Measurements from ENCODE around the gene RTN4RL2. TPM values are rescaled to one million over a fixed set of nuclear protein-coding genes. Genes with fewer than 3 reads are reported as not detected.

The RTN4RL2 gene
- total RNA-seq, 1 experiment from 2014 or later, result 0.26 TPM

DNA sequence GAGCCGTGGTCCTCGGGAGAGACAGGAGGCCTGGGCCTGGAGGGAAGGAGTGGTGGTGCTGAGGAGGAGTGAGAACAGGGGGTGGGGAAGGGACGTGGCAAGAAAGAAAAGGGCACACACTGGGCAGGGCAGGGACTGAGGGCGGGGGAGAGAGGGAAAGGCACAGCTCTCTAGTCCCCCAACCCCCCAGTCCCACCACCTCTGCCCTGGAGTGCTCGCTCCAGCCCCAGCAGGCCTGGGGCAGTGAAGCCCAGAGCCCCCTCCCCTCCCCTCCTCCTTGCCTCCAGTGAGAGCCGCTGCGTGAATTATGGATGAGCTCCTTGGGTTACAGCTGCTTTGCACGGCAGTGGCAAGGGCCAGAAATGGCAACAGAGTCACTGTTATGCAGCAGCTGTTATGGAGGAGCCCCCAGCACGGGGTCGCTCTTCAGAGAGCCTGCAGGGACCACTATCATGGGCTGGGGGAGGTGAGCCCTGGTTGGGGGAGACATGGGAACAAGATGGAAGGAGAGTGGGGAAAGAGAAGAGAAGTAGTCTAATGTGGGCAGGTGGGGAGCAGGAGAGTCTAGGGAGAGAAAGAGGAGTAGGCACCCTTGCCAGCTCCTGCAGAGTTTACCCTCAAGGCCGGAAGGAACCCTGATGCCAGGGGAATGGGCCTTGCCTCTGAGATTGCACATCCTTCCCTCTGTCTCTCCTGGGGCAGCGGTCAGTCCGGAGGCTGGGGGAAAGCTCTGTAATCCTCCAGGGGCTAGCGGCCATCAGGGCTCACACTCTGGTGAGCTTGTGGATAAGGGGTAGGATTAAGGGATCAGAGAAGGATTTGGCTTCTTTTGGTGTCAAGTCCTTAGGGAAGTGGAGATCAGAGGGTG lies 3.6 kb downstream of the RTN4RL2 start:
- H3K4me1 ChIP-seq, result peaks cover 3% of the 10 kb centered on the region
- peak; percentile 40 to 65 for DNase-seq
- no peaks in the 10 kb centered on the region for H3K9me3 ChIP-seq (replicated peaks)
- H3K36me3 ChIP-seq, result no peaks in the 10 kb centered on the region
- H3K27me3 ChIP-seq, result peaks cover 46% of the 10 kb centered on the region
- H3K4me3 ChIP-seq, result no peak overlapping the region
- H3K27ac ChIP-seq, result no peak overlapping the region

DNA sequence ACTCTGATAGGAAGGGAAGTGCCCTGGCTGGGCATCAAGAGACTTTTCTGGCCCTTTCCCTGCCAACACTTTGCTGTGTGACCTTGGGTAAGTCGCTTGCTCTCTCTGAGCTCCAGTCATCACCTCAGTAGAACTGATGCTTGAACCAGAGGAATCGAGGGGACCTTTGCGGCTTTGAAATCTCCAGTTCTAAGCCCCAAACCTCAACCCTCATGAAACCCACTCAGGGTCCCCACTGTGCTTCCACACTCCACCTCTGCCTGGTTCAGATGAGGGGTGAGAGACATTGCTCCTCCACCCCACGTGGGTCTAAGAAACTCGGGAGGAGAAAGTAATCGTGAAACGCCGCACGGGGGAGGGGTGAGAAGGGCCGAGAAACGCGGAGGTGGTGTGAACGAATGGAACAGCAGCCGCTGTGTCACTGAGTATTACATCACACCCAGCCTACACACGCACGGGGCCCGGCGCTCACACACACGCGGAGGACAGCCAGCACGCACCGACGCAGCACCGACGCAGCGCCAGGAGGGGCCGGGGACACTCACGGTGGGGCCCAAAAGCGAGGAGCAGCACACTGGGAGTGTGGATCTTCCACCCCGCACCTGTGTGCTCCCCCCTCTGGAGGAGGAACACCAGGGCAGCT lies 4.3 kb downstream of the RTN4RL2 start:
- H3K27ac ChIP-seq, result no peak overlapping the region

DNA sequence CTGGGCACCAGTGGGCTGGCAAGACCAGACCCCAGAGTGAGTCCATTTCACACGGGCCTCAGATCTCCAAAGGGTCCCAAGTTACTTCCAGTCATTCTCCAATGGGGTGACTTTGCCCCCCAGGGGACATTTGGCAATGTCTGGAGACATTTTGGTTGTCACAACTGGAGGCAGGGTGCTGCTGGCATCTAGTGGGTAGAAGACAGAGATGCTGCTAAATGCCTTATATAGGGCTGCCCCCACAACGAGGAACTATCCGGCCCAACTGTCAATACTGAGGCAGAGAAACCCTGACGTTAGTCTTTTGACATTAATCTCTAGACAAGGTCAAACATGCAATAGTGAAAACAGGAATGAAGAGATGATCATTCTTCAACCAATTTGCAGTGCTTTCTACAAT lies 6.4 kb downstream of the RTN4RL2 start:
- H3K27ac ChIP-seq, result no peak overlapping the region
- no peak for DNase-seq
- no peaks in the 10 kb centered on the region for H3K9me3 ChIP-seq (replicated peaks)

More for the DNA sequence above, 4.3 kb downstream of the RTN4RL2 start:
- H3K9me3 ChIP-seq (replicated peaks), result no peaks in the 10 kb centered on the region
- H3K36me3 ChIP-seq, result no peaks in the 10 kb centered on the region
- peaks cover 3% of the 10 kb centered on the region; the same call in 1 of the 2 replicates for H3K4me1 ChIP-seq
- no peak for DNase-seq
- H3K27me3 ChIP-seq, result peaks cover 42% of the 10 kb centered on the region
- no peak overlapping the region for H3K4me3 ChIP-seq

DNA sequence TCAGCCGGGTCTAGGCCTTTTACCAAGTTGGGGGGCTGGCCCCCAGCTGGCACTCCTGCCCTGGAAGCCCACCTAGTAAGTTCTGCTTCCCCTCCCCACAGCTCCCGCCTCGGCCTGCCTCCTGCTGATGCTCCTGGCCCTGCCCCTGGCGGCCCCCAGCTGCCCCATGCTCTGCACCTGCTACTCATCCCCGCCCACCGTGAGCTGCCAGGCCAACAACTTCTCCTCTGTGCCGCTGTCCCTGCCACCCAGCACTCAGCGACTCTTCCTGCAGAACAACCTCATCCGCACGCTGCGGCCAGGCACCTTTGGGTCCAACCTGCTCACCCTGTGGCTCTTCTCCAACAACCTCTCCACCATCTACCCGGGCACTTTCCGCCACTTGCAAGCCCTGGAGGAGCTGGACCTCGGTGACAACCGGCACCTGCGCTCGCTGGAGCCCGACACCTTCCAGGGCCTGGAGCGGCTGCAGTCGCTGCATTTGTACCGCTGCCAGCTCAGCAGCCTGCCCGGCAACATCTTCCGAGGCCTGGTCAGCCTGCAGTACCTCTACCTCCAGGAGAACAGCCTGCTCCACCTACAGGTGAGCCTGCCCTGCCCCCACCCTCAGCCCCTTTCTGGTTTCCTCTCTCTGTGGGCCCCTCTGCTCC lies 7.3 kb downstream of the RTN4RL2 start:
- no peak overlapping the region for H3K27ac ChIP-seq
- H3K27me3 ChIP-seq, result peaks cover 25% of the 10 kb centered on the region
- no peaks in the 10 kb centered on the region for H3K4me1 ChIP-seq

More for the DNA sequence above, 6.4 kb downstream of the RTN4RL2 start:
- Histone ChIP-seq H3K4me3 (no peak overlapping the region), H3K27me3 (peaks cover 33% of the 10 kb centered on the region), H3K4me1 (no peaks in the 10 kb centered on the region), H3K36me3 (no peaks in the 10 kb centered on the region)

DNA sequence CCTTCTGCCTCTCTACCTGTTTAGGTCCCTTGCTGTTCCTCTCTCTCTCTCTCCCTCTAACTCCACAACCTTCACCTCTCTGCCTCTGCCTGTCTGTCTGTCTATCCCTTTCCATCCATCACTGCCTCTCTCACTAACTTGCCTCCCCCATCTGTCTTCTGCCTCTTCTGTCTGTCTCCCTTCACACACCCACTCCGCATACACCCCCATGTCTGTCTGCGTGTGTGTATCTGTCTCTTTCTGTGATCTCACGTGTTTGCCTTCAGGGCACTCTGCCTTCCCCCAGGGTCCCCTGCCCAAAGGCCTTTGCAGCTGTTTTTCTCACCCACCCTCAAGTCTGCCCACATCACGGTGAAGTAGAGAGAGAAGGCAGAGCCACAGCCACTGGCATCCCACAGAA lies 7.9 kb downstream of the RTN4RL2 start:
- DNase-seq, result no peak
- no peak overlapping the region for H3K27ac ChIP-seq
- peaks cover 19% of the 10 kb centered on the region for H3K27me3 ChIP-seq

More for the DNA sequence above, 7.3 kb downstream of the RTN4RL2 start:
- no peaks in the 10 kb centered on the region for H3K9me3 ChIP-seq (replicated peaks)
- no peaks in the 10 kb centered on the region for H3K36me3 ChIP-seq
- no peak overlapping the region for H3K4me3 ChIP-seq
- no peak for DNase-seq

DNA sequence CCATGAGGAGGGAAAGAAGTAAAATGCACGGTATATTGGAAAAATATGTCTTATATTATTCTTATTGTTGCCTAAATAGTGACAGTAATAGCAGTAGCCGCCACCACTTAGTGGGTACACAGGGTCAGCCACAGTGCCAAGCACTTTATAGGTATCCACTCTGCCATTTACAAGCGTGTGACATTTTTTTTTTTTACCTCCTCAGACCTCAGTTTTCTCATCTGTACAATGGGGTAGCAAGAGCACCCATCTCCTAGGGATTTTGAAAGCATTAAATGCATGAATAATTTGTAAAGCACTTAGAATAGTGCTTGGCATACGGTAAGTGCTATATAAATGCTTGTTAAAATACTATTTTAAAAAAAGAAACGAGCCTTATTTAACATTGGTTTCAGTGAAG lies 8.9 kb downstream of the RTN4RL2 start:
- H3K27ac ChIP-seq, result no peak overlapping the region
- no peaks in the 10 kb centered on the region for H3K9me3 ChIP-seq (replicated peaks)
- H3K36me3 ChIP-seq, result no peaks in the 10 kb centered on the region
- no peak for DNase-seq
- peaks cover 23% of the 10 kb centered on the region for H3K27me3 ChIP-seq
- H3K4me1 ChIP-seq, result no peaks in the 10 kb centered on the region
- no peak overlapping the region for H3K4me3 ChIP-seq

More for the DNA sequence above, 7.9 kb downstream of the RTN4RL2 start:
- H3K9me3 ChIP-seq (replicated peaks), result no peaks in the 10 kb centered on the region
- H3K36me3 ChIP-seq, result no peaks in the 10 kb centered on the region
- no peak overlapping the region for H3K4me3 ChIP-seq
- no peaks in the 10 kb centered on the region for H3K4me1 ChIP-seq

DNA sequence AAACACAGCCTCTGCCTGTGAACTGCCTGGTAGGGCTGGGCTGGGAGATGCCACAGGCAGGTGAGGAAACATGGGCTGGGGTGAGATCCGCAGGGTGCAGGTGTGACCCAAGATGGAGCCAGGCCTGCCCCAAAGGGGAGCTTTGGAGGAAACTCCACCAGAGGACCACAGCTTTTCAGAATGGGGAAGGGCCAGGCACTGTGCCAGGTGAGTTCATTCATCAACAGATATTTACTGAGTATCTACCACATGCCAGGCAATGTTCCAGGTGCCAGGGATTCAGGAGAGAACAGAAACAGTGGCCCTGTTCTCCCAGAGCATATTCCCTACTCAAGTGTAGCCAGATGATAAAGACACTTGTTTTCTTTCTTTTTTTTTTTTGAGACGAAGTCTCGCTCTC lies 11.2 kb downstream of the RTN4RL2 start:
- H3K4me3 ChIP-seq, result no peak overlapping the region
- no peak for DNase-seq
- H3K36me3 ChIP-seq, result no peaks in the 10 kb centered on the region

DNA sequence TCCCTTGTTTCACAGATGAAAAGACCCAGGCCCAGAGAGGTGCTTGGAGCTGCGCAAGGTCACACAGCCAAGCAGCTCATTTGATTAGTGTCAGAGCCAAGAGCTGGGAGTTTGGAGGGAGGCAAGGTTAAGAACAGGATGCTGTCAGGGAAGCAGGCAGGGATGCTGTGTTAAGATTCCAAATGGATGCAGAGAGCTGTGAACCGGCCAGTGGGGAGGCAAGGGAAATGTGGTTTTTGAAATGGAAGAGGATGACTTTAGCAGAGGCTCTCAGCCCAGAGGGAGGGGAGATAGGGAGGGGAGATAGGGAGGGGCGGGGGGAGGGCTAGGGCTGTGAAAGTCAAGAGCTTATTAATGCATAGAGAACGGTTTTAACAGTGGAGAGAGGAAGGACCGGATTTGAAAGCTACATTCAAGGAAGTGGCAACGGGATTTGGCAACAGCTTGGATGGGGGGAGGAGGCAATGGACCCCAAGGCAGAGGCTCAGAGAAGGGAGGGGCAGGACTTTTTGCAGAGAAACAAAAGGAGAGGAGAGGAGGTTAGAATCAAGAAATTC lies 13.0 kb downstream of the RTN4RL2 start:
- no peak overlapping the region for H3K4me3 ChIP-seq
- DNase-seq, result no peak
- peaks cover 25% of the 10 kb centered on the region for H3K27me3 ChIP-seq
- H3K27ac ChIP-seq, result no peak overlapping the region
- no peaks in the 10 kb centered on the region for H3K36me3 ChIP-seq
- H3K9me3 ChIP-seq (replicated peaks), result no peaks in the 10 kb centered on the region
- no peaks in the 10 kb centered on the region for H3K4me1 ChIP-seq

More for the DNA sequence above, 11.2 kb downstream of the RTN4RL2 start:
- H3K27ac ChIP-seq, result no peak overlapping the region
- H3K27me3 ChIP-seq, result peaks cover 31% of the 10 kb centered on the region
- H3K4me1 ChIP-seq, result no peaks in the 10 kb centered on the region
- H3K9me3 ChIP-seq (replicated peaks), result no peaks in the 10 kb centered on the region

DNA sequence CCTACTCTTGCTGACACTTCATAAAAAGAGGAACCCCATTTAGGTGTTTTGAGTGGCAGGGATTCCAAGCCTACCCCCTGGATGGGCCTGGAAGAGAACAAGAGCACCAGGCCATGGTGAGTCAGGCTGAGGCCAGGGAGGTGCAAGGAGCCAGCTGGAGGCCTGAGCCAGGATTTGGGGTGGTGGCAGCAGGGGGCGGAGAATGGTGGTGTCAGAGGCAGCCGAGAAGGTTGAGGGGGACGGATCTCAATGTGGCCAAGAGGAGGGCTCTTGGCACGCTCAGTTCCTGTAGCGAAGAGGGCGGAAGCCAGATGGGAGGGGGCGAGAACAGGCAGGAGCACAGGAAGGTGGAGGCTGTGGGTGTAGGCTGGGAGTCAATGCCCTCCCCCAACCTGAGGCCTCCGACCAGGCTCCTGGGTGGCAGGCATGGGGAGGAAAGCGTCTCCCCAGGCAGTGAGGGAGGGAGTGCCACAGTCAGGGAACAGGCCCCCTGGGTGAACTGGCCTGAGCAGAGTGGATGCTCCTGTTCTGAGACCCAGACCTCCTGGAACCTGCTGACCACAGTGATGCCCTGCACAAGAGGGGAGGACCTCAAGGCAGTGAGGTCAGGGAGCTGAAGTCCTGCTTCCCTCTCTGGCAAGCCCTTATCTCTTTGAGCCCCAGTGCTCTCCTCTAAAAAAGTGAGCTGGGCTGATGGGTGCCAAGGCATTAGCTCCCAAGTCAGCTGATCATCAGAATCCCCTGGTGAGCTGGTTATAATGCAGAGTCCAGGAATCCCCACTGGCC lies 13.9 kb downstream of the RTN4RL2 start:
- no peak for DNase-seq
- Histone ChIP-seq H3K4me3 (no peak overlapping the region), H3K9me3 (replicated peaks) (no peaks in the 10 kb centered on the region), H3K4me1 (no peaks in the 10 kb centered on the region), H3K27me3 (peaks cover 25% of the 10 kb centered on the region), H3K27ac (no peak overlapping the region), H3K36me3 (no peaks in the 10 kb centered on the region)

DNA sequence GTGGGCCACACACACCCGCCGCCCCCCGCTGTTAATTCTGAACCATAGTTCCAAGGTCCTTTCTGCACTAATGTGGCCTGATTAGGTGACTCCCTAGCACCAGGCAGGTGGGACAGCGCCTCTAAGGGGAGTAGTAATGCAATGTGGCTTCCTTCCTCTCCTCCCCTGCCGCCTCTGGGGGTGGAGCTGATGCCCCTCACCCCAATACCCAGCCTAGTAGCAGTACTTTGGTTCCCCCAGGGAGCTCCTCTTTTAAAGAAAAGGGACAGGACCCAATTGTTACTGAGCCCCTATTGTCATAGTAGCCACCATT lies 14.4 kb downstream of the RTN4RL2 start:
- DNase-seq, result no peak
- Histone ChIP-seq H3K4me3 (no peak overlapping the region), H3K36me3 (no peaks in the 10 kb centered on the region), H3K9me3 (replicated peaks) (no peaks in the 10 kb centered on the region), H3K4me1 (no peaks in the 10 kb centered on the region), H3K27me3 (peaks cover 25% of the 10 kb centered on the region), H3K27ac (no peak overlapping the region)

DNA sequence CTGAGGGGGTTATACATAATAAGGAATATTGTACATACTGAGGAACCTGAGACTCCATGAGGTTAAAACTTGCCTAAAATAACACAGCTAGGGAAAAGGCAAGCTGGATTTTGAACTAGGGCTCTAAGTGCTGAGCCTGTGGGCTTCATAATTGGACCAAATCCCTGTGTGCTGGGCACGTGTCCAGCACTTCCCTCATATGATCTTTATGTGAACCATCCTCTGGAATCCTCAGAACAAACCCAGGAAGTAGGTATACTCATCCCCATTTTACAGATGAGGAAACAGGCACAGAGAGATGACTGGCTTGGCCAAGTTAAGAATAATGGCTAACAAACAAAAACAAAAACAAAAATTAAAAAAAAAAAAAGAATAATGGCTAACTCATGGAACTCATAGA lies 14.9 kb downstream of the RTN4RL2 start:
- Histone ChIP-seq H3K4me3 (no peak overlapping the region), H3K4me1 (no peaks in the 10 kb centered on the region), H3K36me3 (no peaks in the 10 kb centered on the region), H3K27ac (no peak overlapping the region), H3K27me3 (peaks cover 23% of the 10 kb centered on the region), H3K9me3 (replicated peaks) (no peaks in the 10 kb centered on the region)
- DNase-seq, result no peak

DNA sequence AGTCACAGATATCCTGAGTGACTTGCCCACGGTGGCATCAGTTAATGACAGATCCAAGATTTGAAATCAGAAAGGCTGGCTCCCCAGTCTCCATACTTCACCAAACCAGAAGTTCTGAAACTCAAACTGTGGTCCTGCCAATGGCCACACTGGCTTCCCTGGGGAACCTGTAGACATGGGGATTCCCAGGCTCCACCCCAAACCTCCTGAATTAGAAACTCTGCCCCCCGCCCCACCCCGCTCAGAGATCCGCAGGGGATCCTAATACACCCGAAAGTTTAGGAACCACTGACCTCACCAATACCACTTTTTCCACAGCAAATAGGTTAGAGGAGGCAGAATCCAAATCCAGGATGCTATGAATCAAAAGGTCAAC lies 15.3 kb downstream of the RTN4RL2 start:
- Histone ChIP-seq H3K4me1 (no peaks in the 10 kb centered on the region), H3K27ac (no peak overlapping the region), H3K27me3 (peaks cover 23% of the 10 kb centered on the region), H3K36me3 (no peaks in the 10 kb centered on the region), H3K4me3 (no peak overlapping the region), H3K9me3 (replicated peaks) (no peaks in the 10 kb centered on the region)
- no peak for DNase-seq

DNA sequence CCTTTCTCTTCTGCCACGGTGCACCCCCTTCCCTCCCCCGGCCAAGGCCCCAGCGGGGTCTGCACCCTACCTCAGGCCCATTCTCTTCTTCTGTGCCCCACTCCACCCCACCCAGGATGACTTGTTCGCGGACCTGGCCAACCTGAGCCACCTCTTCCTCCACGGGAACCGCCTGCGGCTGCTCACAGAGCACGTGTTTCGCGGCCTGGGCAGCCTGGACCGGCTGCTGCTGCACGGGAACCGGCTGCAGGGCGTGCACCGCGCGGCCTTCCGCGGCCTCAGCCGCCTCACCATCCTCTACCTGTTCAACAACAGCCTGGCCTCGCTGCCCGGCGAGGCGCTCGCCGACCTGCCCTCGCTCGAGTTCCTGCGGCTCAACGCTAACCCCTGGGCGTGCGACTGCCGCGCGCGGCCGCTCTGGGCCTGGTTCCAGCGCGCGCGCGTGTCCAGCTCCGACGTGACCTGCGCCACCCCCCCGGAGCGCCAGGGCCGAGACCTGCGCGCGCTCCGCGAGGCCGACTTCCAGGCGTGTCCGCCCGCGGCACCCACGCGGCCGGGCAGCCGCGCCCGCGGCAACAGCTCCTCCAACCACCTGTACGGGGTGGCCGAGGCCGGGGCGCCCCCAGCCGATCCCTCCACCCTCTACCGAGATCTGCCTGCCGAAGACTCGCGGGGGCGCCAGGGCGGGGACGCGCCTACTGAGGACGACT lies 15.9 kb downstream of the RTN4RL2 start:
- peaks cover 23% of the 10 kb centered on the region for H3K27me3 ChIP-seq
- no peak for DNase-seq

More for the DNA sequence above, 15.9 kb downstream of the RTN4RL2 start:
- Histone ChIP-seq H3K4me1 (no peaks in the 10 kb centered on the region), H3K27ac (no peak overlapping the region), H3K4me3 (peak overlapping the region; percentile 27), H3K9me3 (replicated peaks) (no peaks in the 10 kb centered on the region), H3K36me3 (no peaks in the 10 kb centered on the region)

Measured in SJCRH30 (cell line).